HG03575 (cell line): ENCODE data around the gene NFIB.

Source experiments
- ATAC-seq: cut with Tn5 transposase; IDR thresholded peaks from one replicate; pipeline ENCODE4 v1.9.1; 2021; ENCODE audit not compliant: unreplicated experiment, insufficient number of reproducible peaks, low FRiP score; ENCODE audit errors: extremely low read depth

Gene NFIB

DNA sequence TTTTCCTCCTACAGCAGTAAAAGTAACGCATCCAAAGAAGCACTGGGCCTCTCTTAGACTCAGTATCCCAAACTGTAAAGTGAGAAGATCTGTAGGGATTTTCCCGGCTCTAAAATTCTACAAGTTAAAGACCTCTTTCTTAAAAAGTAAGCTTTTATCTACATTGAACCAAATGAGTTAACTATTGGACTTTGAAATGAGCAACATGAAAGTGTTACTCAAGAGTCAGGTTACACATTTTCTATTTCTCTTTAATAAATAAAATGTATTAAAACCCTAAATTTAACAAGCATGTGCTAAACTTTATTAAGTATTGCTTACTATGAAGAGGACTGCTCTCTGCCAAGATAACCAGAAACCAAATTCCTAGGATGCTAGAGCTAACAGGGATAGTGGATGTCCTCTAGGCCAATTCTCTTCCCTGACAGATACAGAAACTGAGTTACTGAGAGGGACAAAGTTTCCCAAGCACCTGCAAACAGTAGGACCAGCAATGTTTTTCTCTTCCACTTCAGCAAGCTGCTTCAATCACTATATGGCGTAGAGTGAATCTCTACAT, 21.7 kb downstream of the NFIB start:
- no peak for ATAC-seq

DNA sequence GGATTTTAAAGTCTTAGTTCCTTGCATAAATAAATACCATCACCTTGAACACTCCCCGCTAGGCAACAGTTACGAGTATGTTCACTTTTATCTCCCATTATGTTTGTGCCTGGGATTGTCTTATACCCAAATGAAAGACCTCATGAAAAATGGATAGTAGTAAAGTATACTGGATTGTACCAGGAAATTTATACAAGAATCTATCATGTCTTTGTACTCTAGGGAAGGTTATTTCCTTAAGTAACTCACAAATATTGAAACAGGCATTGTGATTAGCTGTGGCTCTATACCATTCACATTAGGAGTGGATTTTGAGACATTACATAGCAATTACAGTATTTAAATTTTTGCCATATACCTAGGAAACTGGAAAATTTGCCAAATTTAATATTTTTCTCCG, 24.0 kb downstream of the NFIB start:
- no peak for ATAC-seq

DNA sequence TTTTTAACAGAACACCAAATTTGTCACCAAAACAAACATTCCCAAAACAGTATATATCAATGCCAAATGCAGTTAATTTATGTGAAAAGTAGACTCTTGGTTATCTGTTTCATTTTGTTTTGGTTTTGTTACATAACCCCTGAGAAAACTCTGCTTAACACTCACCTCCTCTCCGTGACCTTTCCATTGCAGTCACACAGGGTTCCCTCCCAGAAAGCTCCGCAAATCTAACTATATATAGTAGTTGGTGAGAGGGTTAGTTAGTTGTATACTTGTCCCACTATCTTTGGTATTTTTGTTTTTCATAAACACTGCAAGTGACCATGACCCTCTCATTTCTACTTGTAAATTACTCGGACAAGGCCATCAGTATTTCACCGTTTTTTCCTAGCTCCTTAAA, 25.5 kb downstream of the NFIB start:
- ATAC-seq: no peak

DNA sequence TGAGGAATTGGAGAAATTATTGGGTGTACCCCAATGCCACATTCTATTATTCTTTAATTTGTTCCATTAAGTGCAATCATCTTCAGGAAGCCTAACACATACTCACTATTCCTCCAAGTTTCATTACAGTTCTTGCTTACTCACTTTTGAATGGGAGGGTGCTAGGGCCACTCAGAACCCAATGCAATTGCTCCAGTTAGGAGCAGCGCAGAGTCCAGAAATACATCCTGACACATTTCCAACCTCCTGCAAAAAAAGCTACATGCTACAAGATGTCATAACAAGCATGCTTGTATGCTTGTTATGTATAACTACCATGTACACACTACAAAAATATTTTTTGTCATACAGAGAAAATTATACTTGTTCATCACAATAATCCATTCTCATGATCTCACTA, 27.8 kb downstream of the NFIB start:
- ATAC-seq: no peak

DNA sequence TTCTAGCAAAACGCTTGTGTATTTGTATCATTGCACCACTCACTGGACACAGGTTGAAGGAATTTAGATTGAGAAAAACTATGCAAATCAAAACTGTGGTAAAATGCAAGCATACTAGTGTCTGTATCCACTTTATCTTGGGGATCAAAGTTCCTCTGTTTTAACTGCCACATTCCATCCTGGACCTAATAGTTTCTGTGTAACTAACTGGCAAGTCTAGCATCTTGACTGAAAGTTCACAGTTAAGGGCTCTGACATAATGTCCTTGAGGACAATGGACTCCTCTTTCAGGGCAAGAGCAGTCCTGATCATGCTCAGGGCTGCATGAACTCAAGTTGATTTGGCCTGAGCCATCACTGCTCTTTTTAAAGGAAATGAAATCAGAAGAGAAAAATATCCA, 30.7 kb downstream of the NFIB start:
- ATAC-seq: no peak

DNA sequence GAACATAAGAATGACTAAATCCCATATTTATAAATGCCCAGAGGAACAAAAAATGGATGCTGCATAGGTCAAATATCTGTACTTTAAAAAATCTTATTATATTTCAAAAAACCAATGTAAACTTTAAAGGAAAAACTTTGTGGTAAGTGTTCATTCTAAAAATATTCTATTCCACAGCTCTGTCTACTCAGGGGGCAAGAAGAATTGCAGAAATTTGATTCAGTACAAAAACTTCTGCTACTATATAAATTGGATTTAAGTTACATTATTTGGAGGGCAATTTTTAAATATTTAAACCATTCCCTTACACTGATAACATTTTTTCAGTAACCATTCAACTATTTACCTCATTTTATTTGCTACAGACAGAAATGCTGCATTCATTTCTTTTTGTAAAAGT, 32.1 kb downstream of the NFIB start:
- no peak for ATAC-seq

DNA sequence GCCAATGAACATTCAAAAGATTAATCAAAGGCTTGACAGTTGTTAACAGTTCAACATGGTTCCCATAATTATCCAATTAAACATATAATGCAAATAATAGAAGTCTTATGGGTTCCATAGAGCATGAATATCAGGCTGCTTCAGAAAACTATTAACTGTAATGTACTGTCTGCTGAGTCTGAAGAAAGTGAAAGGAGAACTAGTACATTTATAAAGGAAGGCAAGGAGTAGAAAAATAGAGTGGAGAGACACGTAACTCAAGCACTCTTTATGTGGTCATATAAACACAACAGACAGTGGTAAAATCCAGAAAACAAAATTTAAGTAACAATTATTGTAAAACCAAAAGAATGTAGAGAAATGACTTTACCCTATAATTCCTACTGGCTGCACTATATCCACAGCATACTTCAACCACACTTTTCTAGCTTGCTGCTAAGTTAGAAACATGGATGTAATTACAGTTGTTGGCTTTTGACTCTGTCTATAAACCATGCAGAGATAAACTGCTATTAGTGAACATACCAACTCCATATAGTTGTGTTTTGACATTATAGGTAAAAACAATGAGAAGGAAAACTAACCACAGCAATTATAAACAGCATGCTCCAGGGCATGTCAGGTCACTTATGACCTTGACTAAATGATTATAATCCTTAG, 32.7 kb downstream of the NFIB start:
- no peak for ATAC-seq

DNA sequence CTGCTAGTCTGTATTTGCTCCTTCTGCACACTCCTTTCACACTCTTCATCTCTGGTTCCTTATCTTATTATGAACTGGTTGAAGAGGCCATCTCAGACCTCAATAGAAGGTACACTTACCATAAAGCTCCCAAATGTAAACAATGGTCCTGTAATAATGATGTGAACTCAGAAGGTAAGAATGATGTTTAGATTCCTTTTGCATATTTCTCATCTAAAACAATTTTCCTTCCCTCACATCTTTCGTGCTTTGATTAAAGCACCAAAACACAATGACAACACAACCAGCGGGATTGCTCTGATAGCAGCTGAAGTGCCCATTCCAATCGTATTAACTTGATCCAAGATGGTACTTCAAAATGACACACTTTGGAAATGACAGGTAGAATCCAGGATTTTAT, 34.3 kb downstream of the NFIB start:
- no peak for ATAC-seq

DNA sequence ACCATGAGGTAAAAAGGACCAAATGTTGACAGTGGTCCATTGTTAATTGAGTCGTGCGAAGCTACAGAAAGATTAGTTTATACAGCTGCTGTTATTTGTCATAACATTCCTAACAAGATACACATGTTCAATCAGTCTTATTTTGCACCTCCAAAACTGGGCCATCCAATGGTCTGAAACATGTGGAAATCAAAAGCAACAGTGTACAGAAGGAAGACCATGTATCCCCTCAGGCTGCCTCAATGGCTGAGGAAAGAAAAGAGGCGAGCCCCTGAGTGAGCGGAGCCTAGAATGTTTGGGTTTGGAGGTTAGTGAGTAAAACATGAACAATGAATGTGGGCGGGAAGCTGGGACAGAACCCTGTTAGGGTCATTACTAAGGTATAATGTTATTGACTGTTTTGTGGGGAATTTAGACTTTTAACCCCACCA, 35.6 kb downstream of the NFIB start:
- no peak for ATAC-seq

DNA sequence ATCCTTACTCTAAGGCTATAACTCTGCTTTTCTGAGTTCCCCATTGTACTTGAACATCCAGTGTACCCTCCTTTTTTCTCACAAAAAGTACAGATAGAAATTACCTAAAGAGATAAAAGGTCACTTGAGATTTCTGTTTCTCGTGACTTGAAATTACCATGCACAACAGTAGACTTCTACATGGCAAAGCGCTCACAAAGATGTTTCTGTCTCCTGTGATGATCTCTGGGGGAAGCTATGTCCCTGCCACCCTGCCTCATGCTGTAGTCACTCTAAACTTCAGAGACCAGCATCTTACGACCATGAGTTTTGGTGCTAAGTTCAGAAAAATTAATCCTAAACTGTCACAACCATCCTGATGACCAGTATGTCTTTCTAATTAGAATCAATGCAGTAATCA, 36.2 kb downstream of the NFIB start:
- ATAC-seq: no peak

DNA sequence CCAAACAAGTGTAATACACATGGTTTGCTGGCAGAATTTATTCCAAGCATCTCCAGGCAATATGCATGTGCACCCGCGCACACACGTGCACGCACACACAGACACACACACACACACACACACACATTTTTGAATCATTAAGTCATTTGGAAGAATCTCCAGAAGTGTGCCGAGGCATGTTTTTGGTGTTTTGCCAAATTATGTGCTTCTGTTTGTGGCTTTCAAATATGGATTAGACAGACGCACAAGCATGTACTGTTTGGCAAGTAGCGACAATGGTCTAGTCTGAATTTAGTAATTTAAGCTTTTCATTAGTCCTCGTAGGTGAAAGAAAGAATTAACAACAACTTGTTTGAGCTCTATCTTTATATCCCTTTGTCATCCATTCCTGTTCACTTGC, 36.7 kb downstream of the NFIB start:
- no peak for ATAC-seq

DNA sequence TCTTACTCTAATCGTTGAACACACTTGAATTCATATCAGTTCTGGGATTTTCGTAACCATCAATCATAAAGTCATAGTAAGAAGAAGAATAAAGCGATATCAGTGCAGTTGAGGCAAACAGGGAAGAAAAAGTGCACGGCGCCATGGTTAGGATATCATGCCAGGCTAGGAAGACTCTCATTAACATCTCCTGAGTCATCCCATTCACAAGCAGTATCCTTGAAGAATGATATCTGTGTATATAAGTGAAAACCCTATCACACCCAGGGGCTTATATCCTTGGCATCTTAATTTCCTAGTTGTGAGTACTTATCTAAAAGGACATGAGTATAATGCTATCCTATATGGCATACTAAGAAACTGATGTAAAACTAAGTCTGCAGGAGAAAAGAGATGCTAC, 38.6 kb downstream of the NFIB start:
- ATAC-seq: no peak

DNA sequence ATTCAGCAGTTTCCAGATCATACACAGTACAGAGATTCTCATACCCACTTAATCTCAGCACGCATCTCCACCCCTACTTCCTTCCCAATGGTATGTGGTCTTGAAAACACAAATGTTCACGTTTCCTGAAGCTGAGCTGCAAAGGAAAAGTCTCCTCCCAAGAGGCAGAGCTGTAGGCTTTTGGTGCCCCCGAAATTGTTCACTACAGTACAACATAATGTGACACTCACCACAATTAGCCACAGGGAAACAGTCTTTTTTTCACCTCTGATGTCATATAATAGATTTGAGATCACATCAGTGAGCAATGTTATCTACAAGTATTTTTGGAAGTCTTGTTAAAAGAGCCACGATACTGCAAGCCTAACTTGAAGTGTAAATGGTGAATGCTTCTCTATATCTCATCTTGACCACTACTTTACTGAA, 40.2 kb downstream of the NFIB start:
- ATAC-seq: no peak

DNA sequence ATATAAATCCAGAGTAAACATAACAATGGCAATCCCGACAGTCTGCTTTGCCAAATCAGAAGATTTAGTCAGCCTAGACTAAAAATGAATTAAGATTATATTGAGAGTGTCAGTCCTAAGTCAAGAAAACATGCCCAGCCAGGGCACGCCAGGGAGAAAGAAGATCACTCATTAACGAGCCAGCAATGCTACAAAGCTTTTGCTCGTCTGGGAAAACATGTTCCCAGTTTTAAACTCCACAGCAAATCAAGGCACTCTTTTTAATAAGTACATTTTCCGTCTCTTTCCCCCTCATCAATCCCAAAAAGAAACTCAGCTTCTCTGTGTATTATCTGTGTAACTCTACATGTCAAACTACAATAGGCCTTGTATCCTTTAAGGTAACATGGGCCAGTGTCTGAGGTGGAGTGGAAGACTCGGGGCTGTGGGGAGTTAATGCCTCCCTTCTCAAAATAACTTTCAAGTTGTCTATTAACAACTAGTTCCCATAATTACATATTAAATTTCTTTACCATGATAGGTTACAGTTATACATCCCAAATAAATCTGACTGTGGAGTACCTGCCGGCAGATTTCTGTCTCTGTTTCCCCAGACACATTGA, 40.9 kb downstream of the NFIB start:
- no peak for ATAC-seq

DNA sequence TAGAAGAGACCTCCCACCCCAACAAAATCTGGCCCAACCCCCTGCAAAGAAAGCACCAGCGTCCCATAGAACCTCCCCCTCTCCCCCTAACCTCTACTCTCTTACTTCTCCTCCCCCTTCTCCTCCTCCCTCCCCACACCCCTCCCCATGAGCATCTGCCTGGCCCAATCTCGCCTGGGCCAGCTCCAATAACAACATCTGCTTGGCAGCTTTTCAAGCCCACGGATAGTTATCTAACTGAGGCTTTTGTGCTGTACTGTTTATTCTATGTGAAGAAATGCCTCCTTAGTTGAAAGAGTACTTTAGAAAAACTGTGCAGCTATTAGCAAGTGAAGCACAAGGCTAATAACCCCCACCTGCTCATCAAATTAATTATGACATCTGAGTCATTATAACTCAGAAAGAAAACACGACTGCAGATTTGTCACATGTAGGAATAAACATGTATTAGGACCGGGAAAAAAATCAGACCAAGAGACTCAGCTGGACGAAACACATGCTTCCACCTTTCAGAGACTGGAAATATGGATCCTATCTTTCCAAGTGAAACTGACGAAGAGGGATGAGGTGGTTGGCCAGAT, 42.8 kb downstream of the NFIB start:
- no peak for ATAC-seq

DNA sequence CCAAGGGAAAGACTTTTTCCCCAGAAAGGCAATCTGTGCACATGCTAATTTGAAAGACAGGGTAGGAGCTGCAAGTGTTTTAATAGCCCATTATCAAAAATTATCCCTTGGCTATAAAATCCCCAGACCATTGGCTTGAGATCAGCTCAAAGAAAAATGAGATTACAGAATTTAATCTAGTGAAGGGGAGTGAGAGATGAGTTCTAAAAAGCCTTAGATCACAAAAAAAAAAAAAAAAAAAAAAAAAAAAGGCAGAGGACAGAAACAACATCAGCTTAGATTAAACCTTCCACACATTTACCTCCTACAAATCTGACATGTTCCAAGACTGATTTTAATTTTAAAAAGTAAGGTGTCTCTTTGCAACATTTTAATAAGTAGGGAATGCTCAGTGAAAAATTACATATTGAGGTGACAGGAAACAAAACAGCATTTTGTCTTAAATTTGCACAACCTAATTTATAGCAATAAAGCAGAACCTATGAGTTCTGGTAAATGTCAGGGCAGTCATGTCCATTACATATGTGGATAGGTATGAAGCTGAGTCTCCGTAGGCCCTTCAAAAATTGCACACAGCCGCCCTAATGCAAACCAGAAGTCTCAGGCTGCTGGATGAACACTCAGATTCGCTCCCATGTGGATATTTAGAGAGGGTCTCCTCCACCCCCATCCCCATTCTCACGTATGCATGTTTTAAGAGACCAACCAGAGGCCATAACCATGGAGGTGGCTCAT, 43.4 kb downstream of the NFIB start:
- ATAC-seq: no peak

DNA sequence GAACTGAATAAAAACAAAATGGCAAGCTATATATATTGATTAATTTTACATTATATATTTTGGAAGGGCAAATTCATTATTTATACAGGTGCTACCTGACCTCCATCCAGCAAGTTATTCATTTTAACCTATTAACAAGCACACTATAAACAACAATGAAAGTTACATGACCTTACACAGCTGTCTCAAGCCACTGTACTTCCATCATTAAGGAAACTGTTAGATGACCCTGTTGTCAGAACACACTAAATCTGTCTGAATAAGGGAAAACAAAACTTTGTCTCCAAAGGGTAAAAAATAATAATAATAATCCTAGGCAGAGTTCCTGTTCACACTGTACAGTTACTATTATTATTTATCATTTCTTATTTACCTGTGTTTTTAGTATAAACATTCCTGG, 44.0 kb downstream of the NFIB start:
- ATAC-seq: no peak

DNA sequence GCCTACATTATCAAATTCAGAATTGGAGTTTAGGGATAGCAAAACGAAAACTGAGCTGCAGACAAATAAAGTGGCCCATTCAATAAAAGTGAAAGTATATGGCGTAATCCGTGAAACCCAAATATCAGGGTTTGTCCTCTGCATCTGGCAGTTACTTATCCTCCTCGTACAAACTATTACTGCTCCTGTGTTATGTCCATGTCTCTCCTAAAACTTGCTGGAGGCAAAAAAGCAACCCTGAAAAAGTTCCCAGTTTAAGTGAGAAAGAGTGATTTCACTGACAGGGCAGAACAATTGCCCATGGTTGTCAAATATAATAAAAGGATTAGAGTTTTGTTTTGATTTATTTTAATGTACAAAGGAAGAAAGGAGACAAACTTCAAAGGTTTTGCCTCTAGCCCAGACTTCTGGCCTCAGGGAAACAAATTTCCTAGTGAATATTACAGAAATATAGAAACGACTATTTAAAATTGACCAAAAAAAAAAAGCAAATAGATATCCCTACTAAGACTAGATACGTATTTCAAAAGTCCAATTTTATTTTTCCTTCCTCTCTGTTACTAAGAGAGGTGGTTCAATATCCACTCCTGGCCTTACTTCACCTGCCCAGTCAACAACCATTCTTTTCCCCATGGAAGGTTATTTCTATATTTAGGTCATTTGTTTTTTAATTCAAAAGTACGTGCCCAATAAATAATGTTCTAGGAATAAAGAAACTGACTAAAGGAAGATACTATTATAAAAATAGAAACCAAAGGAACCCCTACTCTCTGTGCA, 50.0 kb downstream of the NFIB start:
- no peak for ATAC-seq

DNA sequence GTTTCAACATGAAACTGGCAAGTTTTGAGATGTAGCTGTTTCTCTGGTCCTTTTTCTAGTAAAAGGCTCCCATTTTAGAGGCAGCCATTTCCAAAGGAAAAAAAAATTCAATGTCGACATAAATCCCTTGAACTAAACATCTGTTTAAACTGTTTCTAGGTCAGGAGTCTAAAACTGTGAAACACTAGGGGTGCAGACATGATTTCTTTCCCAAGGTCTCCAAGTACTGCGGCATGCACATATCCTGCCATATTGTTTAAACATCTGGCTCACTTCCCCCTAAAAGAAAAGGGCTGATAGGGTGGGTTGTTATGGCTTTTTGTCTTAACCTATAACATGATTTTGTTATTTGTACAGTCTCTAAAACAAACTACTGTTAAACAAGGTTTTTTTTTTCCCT, 51.1 kb downstream of the NFIB start:
- ATAC-seq: no peak
